ENCODE measurements around the gene MED22.

GRCh38 chr9:133347515-133347984 is 381 bp downstream of the MED22 start:
- TF ChIP-seq ZNF274 (IDR thresholded peaks at IDR 0.05; ENCODE audit: low read depth, low read length) (no peak), YY1 (IDR thresholded peaks at IDR 0.05; ENCODE audit: insufficient read depth, insufficient read length) (no peak), SUZ12 (IDR thresholded peaks at IDR 0.05; ENCODE audit: extremely low read depth, insufficient read depth, insufficient read length) (no peak)
